Measurements from ENCODE around the gene SLC18B1. TPM values are rescaled to one million over a fixed set of nuclear protein-coding genes. Genes with fewer than 3 reads are reported as not detected.

SLC18B1 gene
- 13.2 and 17.4 TPM in 2 replicates for polyA plus RNA-seq (2011; rRNA removed)
- polyA plus RNA-seq (2012; cell fraction: cytosol; rRNA removed) = 2.5 and 2.8 TPM in 2 replicates
- polyA plus RNA-seq (2012; cell fraction: nucleus; rRNA removed) = 1.4 and 3.2 TPM in 2 replicates
- polyA plus RNA-seq (2017; fragmentation: RNase III; extraction: RNeasy Plus Mini Kit Qiagen cat#74134 plus additional on column Dnase treatment) = 4.2 to 4.5 TPM (median 4.2 TPM) in 3 replicates
- 4.1 and 4.5 TPM in 2 replicates for polyA minus RNA-seq (2011; rRNA and poly(A)+ RNA removed)

DNA sequence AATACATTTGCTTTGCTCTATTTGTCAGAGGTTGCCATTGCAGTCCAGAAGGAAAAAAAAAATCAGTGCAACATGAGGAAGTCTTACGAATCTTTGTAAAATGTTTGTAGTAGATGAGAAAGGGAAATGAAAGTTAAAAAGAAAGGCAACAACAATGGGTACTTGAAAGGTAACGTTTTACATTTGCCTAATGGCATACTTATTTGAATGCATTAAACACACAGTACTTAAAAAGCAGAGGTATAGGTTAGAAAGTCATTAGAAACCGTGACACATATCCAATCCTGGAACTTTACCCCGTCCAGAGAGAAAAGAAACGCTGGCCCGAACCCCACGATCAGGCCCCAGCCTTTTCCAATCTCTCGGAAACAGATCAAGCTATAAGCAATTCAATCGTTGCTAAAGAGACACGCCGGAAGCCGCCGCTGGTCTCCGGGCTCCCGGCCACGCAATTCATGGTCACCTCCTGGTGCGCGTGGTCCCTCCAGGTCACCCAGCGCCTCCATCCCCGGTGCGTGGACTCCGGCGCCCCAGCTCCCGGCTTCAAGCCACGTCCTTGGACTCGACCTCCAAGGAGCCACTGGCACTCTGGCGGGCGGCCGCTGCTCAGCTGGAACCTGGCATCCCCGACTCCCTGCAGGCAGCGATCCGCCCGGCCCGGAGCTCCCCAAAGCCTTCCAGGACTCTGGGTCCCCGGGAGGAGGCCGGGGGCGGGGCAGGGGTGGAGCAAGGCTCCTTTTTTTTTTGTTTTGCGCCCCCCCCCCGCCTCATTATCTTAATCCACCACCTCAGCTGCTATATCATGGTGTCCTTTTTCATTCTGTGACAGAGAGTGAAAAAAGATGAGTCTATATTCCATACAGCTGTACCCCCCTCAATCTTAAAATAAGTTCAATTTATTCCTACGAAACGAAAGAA lies at the start of gene SLC18B1:
Gene SLC18B1, minus strand, starts transcription at position 687 of the 918 bp plus-strand sequence. Its CDS starts 181 bp downstream, at position 506.
- ATAC-seq = peak in 1 of 2 experiments; percentile 89; a peak in 4 of 6 replicates
- no peak for FAIRE-seq
- WGBS (ENCODE audit: missing lambda C conversion rate) = under 1% methylated on average over 30 of the region's 41 CpGs
- TF ChIP-seq FOSB (CRISPR knock-in tag; IDR thresholded peaks at IDR 0.05) (no peak), ESRRA (IDR thresholded peaks at IDR 0.05; ENCODE audit: borderline replicate concordance, low read length) (no peak), POLR2A (IDR thresholded peaks at IDR 0.05; ENCODE audit: low read length) (peak; percentile 49), HDAC2 (IDR thresholded peaks at IDR 0.05) (no peak), KDM1A (IDR thresholded peaks at IDR 0.05; ENCODE audit: low read depth) (no peak), BHLHE40 (IDR thresholded peaks at IDR 0.05; ENCODE audit: low read depth, low read length) (no peak), CBX8 (IDR thresholded peaks at IDR 0.05) (no peak), NPAS2 (CRISPR knock-in tag; IDR thresholded peaks at IDR 0.05; ENCODE audit: borderline replicate concordance) (no peak)
- TF ChIP-seq, protein P1, sequence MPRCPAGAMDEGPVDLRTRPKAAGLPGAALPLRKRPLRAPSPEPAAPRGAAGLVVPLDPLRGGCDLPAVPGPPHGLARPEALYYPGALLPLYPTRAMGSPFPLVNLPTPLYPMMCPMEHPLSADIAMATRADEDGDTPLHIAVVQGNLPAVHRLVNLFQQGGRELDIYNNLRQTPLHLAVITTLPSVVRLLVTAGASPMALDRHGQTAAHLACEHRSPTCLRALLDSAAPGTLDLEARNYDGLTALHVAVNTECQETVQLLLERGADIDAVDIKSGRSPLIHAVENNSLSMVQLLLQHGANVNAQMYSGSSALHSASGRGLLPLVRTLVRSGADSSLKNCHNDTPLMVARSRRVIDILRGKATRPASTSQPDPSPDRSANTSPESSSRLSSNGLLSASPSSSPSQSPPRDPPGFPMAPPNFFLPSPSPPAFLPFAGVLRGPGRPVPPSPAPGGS (IDR thresholded peaks at IDR 0.05) = no peak
- TF ChIP-seq, protein P2, sequence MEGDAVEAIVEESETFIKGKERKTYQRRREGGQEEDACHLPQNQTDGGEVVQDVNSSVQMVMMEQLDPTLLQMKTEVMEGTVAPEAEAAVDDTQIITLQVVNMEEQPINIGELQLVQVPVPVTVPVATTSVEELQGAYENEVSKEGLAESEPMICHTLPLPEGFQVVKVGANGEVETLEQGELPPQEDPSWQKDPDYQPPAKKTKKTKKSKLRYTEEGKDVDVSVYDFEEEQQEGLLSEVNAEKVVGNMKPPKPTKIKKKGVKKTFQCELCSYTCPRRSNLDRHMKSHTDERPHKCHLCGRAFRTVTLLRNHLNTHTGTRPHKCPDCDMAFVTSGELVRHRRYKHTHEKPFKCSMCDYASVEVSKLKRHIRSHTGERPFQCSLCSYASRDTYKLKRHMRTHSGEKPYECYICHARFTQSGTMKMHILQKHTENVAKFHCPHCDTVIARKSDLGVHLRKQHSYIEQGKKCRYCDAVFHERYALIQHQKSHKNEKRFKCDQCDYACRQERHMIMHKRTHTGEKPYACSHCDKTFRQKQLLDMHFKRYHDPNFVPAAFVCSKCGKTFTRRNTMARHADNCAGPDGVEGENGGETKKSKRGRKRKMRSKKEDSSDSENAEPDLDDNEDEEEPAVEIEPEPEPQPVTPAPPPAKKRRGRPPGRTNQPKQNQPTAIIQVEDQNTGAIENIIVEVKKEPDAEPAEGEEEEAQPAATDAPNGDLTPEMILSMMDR (IDR thresholded peaks at IDR 0.05) = no peak
- TF ChIP-seq, protein P3, sequence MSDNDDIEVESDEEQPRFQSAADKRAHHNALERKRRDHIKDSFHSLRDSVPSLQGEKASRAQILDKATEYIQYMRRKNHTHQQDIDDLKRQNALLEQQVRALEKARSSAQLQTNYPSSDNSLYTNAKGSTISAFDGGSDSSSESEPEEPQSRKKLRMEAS (IDR thresholded peaks at IDR 0.05) = peak; percentile 29; the same call in 1 of the 2 replicates
- POLR2A ChIA-PET = interaction anchor here (0.6 to 2.1 kb wide), 6 partner anchors 16 to 285 kb away, joined by 3 to 13 read pairs (median 4); partner anchors contain the start of genes RPS12 and STX7
- Histone ChIP-seq H3K27ac (peak within 1 kb of the TSS in 1 of 2 experiments; percentile 80; a peak in 4 of 6 replicates), H3K4me2 (no peak within 1 kb of the TSS), H3K9me3 (0 out of 3 replicates have a peak, but pooled peaks cover 3% of the 10 kb centered on the region), H3K4me3 (peak within 1 kb of the TSS; percentile 73), H3K4me1 (no peaks in the 10 kb centered on the region)
- no peak for DNase-seq (ENCODE audit: low read depth in 1 of 2, low spot score in 1 of 2)
- CTCF ChIA-PET = interaction anchor here (0.6 to 2.1 kb wide), 19 partner anchors 8 to 883 kb away, joined by 3 to 29 read pairs (median 3); no protein-coding TSS in a partner anchor

DNA sequence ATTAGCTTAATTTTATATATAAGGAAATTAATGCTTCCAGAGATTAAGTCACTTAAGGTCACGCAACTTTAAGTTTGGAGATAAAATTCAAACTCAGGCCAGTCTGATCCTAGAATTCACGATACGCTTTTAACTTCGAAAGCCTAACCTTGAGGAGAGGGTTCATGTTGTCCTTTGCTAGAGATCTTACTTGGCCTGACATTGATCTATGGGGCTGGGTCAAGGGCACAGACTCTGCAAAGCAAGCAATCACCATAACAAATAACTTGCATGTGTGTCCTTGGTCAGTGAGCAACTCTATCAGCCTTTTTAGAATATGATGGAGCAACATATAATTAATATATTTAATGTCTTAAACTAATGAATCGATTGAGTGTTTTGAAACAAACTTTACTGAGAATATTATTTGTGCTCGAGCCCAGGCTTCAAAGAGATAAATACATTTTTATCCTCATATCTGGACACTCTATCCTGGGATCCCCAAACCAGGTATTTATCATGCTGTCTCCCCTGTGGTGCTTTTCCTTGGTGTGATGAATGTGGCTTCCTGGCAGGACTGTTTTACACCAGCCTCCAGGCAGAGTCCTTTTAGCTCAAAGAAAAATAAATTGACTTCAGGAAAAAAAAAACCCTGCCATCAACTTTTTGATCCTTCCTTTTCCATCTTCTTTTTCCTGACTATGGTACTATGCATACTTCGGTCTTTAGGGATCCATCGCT lies 45.0 kb upstream of the SLC18B1 start:
- H3K4me1 ChIP-seq = no peaks in the 10 kb centered on the region
- FAIRE-seq (no peak), DNase-seq (ENCODE audit: low read depth in 1 of 2, low spot score in 1 of 2) (no peak), ATAC-seq (no peak)
- 84% methylated on average over 8 of the region's 8 CpGs for WGBS (ENCODE audit: missing lambda C conversion rate)
- TF ChIP-seq, protein P4, sequence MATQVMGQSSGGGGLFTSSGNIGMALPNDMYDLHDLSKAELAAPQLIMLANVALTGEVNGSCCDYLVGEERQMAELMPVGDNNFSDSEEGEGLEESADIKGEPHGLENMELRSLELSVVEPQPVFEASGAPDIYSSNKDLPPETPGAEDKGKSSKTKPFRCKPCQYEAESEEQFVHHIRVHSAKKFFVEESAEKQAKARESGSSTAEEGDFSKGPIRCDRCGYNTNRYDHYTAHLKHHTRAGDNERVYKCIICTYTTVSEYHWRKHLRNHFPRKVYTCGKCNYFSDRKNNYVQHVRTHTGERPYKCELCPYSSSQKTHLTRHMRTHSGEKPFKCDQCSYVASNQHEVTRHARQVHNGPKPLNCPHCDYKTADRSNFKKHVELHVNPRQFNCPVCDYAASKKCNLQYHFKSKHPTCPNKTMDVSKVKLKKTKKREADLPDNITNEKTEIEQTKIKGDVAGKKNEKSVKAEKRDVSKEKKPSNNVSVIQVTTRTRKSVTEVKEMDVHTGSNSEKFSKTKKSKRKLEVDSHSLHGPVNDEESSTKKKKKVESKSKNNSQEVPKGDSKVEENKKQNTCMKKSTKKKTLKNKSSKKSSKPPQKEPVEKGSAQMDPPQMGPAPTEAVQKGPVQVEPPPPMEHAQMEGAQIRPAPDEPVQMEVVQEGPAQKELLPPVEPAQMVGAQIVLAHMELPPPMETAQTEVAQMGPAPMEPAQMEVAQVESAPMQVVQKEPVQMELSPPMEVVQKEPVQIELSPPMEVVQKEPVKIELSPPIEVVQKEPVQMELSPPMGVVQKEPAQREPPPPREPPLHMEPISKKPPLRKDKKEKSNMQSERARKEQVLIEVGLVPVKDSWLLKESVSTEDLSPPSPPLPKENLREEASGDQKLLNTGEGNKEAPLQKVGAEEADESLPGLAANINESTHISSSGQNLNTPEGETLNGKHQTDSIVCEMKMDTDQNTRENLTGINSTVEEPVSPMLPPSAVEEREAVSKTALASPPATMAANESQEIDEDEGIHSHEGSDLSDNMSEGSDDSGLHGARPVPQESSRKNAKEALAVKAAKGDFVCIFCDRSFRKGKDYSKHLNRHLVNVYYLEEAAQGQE (IDR thresholded peaks at IDR 0.05) = no peak
- TF ChIP-seq KDM5A (IDR thresholded peaks at IDR 0.05) = no peak
- TF ChIP-seq CHD2 (IDR thresholded peaks at IDR 0.05; ENCODE audit: low read length, partially characterized antibody) = no peak
- TF ChIP-seq, protein P5, sequence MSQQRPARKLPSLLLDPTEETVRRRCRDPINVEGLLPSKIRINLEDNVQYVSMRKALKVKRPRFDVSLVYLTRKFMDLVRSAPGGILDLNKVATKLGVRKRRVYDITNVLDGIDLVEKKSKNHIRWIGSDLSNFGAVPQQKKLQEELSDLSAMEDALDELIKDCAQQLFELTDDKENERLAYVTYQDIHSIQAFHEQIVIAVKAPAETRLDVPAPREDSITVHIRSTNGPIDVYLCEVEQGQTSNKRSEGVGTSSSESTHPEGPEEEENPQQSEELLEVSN (IDR thresholded peaks at IDR 0.05; ENCODE audit: borderline replicate concordance, low read depth) = no peak
- no peak for TF ChIP-seq CBX8 (IDR thresholded peaks at IDR 0.05)
- TF ChIP-seq, protein P6, sequence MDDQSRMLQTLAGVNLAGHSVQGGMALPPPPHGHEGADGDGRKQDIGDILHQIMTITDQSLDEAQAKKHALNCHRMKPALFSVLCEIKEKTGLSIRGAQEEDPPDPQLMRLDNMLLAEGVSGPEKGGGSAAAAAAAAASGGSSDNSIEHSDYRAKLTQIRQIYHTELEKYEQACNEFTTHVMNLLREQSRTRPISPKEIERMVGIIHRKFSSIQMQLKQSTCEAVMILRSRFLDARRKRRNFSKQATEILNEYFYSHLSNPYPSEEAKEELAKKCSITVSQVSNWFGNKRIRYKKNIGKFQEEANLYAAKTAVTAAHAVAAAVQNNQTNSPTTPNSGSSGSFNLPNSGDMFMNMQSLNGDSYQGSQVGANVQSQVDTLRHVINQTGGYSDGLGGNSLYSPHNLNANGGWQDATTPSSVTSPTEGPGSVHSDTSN (IDR thresholded peaks at IDR 0.05) = no peak
- TF ChIP-seq FOSL2 (IDR thresholded peaks at IDR 0.05) = no peak
- TF ChIP-seq FOSL2 (CRISPR knock-in tag; IDR thresholded peaks at IDR 0.05) = no peak
- TF ChIP-seq POLR2AphosphoS2 (conservative IDR thresholded peaks at IDR 0.05; ENCODE audit: low read length) = no peak
- no peak for TF ChIP-seq JUNB (IDR thresholded peaks at IDR 0.05)
- TF ChIP-seq HOXB5 (CRISPR knock-in tag; IDR thresholded peaks at IDR 0.05) = no peak
- TF ChIP-seq EP300 (IDR thresholded peaks at IDR 0.05) = no peak
- TF ChIP-seq, protein P2 (IDR thresholded peaks at IDR 0.05) = no peak
- ChIA-PET POLR2A (no interaction called here), CTCF (no interaction called here)
- H3K27ac ChIP-seq = no peak overlapping the region
- H3K9me3 ChIP-seq = no peaks in the 10 kb centered on the region
- no peak overlapping the region for H3K4me3 ChIP-seq
- H3K4me2 ChIP-seq = no peak overlapping the region

Data from A549 (cell line).